HG03280 (cell line): Measurements from ENCODE around the gene ZNF280B.
"Not testable (repeated sequence)": the region's sequence is repeated elsewhere in the genome, so short reads cannot be mapped to it uniquely, and the experiment has no call there.

Source experiments
- ATAC-seq: cut with Tn5 transposase; IDR thresholded peaks from one replicate; pipeline ENCODE4 v1.9.1; 2021; ENCODE audit warnings: mild to moderate bottlenecking, moderate library complexity; ENCODE audit not compliant: unreplicated experiment

The ZNF280B gene

DNA sequence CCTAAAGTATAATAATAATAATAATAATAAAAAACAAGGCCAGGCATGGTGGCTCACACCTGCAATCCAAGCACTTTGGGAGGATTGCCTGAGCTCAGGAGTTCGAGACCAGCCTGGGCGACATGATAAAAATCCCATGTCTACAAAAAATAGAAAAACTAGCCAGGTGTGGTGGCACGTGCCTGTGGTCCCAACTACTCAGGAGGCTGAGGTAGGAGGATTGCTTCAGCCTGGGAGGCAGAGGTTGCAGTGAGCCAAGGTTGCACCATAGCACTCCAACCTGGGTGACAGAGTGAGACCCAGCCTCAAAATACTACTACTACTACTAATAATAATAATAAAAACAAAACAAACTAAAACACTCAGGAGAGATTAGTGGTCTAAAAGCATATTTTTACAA is 27.1 kb upstream of the ZNF280B start:
- no peak for ATAC-seq

DNA sequence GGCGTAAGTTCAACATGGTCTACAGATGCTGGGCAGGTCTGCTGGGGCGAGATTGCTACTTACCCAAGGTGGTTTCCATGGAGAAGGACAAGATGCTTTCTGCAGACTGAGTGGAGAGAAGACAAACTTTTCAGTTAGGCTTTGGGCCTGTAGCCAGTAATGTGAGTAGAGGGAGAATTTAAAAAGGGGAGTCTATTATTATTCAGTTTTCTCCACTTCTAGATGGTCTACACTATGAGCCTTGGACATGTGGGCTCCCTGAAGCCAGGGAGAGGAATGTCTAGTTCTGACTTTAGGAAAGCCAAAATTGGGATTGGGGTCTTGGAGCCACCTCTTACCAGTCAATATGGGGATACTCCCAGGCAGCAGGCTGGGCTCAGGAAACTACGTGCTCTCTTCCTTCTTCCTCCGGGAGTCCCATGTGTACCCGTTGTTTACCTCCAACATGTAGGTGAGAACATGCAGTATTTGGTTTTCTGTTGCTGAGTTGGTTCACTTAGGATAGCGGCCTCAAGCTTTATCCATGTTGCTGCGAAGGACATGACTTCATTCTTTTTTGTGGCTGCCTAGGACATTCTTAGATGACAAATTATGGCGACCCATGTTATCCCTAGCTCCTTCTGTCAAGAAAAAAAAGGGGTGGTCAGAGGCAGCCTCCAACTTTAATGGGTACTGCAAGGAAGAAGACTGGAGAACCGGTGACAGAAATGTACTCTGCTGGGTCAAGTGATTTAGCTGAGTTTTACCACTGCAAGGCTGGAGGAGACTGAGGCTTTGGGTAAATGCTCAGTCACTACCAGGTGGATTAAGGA is 26.3 kb upstream of the ZNF280B start:
- ATAC-seq, result no peak

GRCh38 chr22:22533863-22534262 is 25.3 kb upstream of the ZNF280B start:
- ATAC-seq, result no peak

DNA sequence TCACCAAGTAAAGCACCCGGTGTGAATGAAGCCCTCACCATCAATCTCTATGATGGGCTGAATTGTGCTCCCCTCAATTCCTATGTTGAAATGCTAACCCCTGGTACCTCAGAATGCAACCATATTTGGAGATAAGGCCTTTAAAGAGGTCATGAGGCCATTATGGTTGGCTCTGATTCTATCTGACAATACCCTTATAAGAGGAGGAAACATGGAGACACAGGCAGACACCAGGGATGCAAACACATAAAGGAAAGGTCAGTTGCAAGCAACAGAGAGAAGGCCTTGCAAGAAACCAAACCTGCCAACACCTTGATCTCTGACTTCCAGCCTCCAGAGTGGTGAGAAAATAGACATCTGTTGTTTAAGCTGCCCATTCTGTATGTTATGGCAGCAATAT is 24.9 kb upstream of the ZNF280B start:
- no peak for ATAC-seq

DNA sequence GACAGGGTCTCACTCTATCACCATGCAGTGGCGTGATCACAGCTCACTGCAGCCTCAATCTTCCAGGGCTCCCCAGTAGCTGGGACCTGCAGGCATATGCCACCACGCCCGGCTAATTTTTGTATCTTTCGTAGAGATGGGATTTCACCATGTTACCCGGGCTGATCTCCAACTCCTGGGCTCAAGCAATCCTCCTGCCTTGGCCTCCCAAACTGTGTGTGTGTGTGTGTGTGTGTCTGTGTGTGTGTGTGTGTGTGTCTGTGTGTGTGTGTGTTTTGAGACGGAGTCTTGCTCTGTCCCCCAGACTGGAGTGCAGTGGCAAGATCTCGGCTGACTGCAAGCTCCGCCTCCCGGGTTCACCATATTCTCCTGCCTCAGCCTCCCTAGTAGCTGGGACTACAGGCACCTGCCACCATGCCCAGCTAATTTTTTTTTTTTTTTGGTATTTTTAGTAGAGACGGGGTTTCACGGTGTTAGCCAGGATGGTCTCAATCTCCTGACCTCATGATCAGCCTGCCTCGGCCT is 24.1 kb upstream of the ZNF280B start:
- not testable (repeated sequence) for ATAC-seq

DNA sequence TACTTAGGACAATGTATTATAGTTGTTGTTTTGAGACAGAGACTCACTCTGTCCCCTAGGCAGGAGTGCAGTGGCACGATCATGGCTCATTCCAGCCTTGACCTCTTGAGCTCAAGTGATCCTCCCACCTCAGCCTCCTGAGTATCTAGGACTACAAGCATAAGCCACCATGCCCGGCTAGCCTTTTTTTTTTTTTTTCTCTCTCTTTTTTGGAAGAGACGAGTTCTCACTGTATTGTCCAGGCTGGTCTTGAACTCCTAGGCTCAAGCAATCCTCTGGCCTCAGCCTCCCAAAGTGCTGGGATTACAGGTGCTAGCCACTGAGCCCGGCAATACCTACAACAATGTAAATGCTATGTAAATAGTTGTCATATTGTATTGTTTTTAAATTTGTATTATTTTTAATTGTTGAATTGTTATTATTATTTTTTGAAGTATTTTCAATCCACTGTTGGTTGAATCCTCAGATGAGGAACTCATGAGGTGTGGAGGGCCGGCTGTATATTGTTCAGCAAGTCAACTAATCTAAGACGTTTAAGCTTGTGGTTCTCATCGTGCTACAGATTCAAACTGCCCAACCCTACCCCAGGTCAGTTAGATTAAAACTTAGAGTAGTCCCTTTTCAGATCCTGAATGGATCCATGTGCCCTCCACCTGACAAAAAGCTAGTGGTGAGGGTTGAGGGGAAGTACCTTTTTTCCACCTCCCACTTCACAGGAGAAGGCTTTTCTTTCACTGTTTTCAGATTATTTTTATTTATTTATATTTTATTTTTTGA is 23.4 kb upstream of the ZNF280B start:
- ATAC-seq, result no peak

DNA sequence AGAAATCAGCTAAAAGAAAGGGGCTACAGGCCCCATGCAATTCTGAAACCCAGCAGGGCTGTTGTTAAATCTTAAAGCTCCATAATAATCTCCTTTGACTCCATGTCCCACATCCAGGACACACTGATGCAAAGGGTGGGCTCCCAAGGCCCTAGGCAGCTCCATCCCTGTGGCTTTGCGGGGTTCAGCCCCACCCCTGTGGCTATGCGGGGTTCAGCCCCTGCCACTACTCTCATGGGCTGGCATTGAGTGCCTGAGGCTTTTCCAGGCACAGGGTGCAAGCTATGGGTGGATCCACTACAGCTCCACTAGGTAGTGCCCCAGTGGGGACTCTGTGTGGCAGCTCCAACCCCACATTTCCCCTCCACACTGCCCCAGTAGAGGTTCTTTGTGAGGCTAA is 20.2 kb upstream of the ZNF280B start:
- ATAC-seq, result no peak

GRCh38 chr22:22527312-22527711 is 18.8 kb upstream of the ZNF280B start:
- no peak for ATAC-seq

DNA sequence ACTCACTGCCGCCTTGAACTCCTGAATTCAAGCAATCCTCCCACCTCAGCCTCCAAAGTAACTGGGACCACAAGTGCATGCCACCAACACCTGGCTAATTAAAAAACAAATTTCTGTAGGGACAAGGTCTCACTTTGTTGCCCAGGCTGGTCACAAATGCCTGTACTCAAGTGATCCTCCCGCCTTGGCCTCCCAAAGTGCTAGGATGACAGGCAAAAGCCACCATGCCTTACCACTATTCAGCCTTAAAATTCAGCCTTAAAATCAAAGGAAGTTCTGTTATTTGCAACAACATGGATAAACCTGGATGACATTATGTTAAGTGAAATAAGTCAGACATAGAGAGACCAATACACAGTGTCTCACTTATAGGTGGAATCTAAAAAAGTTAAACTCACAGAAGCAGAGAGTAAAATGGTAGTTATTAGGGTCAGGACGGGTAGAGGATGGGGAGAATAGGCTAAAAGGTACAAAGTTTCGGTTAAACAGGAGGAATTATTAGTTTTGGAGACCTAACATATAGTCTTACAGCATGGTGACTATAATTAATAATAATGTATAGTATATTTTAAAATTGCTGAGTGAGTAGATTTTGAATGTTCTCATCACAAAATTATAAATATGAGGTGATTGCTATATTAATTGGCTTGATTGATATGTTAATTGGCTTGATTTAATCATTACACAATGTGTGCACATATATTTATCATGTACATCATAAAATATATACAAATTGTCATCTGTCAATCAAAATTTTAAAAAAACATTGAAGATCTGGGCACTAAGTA is 17.8 kb upstream of the ZNF280B start:
- ATAC-seq, result no peak

- ATAC-seq, result no peak
Measured at GRCh38 chr22:22523494-22523893, 15.0 kb upstream of the ZNF280B start.

GRCh38 chr22:22521631-22522030 is 13.1 kb upstream of the ZNF280B start:
- ATAC-seq, result no peak

DNA sequence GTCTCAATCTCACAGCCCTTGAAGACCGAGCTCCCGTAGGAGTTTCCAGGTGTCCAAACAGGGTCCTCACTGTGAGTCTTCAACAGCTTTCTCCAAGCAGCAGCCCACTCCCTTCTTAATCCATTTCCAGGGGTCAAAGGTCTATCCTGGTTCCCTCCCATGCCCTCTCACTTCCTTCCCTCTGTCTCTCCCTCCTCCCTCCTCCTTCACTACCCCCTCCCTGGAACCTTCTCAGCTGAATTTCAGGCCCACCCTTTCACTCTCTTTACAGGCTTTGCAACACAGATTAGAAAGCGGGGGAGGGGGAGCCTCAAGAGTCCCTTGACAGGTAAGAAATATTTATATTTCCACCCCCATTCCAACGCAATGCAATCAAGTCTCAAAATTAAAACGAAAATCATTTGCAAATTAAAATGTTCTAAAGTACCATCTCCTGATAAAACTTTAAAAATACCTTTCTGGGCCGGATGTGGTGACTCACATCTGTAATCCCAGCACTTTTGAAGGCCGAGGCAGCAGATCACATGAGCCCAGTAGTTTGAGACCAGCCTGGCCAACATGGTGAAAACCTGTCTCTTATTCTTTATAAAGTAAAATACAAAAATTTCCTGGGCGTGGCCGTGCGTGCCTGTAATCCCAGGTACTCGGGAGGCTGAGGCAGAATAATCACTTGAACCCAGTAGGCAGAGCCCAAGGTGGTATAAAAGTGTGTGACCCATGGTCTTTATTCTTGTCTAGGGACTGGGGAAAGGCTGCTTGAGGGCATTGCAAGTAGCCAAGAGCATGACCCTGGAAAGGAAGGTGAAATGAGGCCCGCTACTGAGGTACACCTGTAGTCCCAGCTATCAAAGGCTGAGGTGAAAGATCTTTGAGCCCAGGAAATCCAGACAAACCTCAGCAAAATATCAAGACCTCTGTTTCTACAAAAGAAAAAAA is 12.4 kb upstream of the ZNF280B start:
- no peak for ATAC-seq

DNA sequence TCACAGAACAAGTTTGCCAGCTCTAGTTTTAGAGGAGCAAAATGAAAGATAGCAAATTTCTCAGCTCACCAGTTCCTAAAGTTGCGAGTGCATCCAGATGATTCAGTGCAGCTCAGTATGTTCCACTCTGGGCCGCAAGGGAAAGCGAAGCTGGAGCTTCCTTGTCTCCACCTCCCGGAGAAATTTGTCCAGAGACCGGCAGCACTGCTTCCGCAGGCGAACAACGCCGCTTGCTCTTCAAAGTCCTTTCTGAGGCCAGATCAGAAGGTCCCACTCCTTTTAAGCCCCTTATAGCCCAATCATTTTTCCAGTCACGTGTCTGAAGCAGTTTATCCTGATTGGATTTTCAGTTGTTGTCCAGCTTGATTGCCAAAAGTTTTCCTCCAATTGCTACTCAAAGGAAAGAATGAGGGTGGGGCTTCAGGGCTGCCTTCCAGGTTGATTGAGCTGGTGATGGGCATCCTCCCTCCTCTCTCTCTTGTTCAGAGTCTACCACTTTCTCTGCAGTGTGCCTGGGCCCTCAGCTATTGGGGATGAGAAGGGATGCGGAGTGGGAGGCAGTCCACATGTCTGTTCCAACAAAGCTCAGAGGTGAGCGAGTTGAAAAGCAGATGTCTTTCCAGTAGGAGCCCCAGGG is 11.6 kb upstream of the ZNF280B start, which contains the start of gene ZNF280A:
Gene ZNF280A (minus strand): TSS at position 251 of the 637 bp plus-strand sequence. CDS start 4,640 bp downstream, outside the sequence.
- ATAC-seq, result no peak

DNA sequence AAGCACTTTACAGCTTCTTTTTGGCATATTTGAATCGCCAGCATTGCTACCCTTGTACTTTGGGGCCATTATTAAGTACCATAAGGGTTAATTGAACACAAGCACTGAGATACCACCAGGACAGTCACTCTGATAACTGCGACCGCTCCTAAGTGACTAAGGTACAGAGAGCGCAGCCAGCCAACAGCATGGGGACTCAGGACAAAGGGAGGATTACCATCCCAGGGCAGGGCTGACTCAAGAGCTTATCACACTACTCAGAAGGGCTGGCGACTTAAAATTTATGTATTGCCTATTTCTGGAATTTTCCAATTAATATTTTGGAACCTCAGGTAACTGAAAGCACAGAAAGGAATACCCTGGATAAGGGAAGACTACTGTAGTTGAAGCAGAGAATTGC is 11.0 kb upstream of the ZNF280B start:
- ATAC-seq, result no peak

GRCh38 chr22:22516992-22517391 is 8.4 kb upstream of the ZNF280B start:
- no peak for ATAC-seq

DNA sequence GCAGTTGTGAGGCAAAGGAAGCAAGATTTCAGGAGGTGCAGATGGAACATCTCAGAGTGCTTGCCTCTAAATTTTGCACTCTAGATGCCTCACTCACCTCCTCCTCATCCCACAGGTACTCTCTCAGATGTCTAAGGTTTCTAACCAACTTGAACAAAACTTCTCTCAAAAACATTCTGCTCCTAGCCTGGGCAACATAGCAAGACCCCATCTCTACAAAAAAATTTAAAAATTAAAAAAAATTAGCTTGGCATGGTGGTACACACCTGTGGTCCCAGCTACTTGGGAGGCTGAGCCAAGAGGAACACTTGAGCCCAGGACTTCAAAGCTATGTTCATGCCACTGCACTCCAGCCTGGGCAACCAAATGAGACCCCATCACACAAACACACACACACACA is 7.3 kb upstream of the ZNF280B start:
- ATAC-seq, result no peak

DNA sequence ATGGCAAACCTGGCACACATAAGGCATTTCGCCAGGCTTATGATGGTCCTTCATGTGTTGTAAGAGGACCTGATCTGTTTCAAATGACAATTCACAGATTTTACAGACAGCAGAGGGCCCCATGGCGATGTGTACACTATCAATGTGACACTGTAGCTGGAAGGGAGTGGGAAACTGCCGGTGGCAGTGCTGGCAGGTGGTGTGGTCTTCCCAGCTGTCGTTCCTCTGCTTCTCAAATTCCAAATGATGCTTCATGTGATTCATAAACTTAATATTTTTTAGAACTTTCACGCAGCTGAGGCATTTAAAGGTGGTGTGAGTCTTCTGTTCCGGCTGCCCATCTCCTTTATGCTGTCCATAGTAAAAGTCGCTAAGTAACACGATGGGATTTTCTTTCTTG is 5.9 kb upstream of the ZNF280B start:
- ATAC-seq, result not testable (repeated sequence)

DNA sequence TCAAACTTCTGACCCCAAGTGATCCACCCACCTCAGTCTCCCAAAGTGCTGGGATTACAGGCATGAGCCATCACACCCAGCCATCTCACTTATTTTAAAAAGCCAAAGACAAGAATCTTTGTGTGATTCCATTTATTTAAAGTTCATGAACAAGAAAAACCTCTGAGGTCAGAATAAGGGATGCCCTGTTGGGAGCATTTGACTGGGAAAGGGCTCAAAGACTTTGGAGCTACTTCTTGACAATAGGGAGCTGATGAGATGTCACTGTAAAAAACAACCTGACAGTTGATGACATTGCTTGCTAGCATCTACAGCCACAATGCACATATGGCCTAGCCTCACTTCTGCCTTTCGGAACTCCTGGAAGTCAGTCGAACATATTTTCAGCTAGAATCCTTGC is 5.1 kb upstream of the ZNF280B start:
- no peak for ATAC-seq

GRCh38 chr22:22512951-22513350 is 4.4 kb upstream of the ZNF280B start:
- ATAC-seq, result no peak

DNA sequence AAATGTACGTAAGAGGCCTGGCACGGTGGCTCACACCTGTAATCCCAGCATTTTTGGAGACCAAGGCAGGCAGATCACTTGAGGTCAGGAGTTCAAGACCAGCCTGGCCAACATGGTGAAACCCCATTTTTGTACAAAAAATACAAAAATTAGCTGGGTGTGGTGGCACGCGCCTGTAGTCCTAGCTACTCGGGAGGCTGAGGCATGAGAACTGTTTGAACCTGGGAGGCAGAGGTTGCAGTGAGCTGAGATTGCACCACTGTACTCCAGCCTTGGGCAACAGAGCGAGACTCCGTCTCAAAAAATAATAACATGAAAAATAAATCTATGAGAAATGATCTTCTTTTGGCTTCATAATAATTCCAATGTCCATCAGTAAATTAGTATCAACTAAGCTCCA is 2.3 kb upstream of the ZNF280B start:
- not testable (repeated sequence) for ATAC-seq
